Measurements from ENCODE around the gene ATRNL1.

Gene ATRNL1

GRCh38 chr10:115830265-115830970, 737.3 kb downstream of the ATRNL1 start:
- TF ChIP-seq CTCF (IDR thresholded peaks at IDR 0.05; ENCODE audit: extremely low read depth, missing control alignments) = no peak
- no peak for DNase-seq (ENCODE audit: low spot score)

- no peak for DNase-seq (ENCODE audit: low spot score)
- no peak for TF ChIP-seq CTCF (IDR thresholded peaks at IDR 0.05; ENCODE audit: extremely low read depth, missing control alignments)
Measured at GRCh38 chr10:115831016-115831415, 737.9 kb downstream of the ATRNL1 start.

GRCh38 chr10:115833119-115833518, 740.0 kb downstream of the ATRNL1 start:
- no peak for TF ChIP-seq CTCF (IDR thresholded peaks at IDR 0.05; ENCODE audit: extremely low read depth, missing control alignments)
- DNase-seq (ENCODE audit: low spot score) = no peak

GRCh38 chr10:115844591-115844990, 751.4 kb downstream of the ATRNL1 start:
- no peak for TF ChIP-seq CTCF (IDR thresholded peaks at IDR 0.05; ENCODE audit: extremely low read depth, missing control alignments)
- DNase-seq (ENCODE audit: low spot score) = no peak

GRCh38 chr10:115845921-115846320, 752.8 kb downstream of the ATRNL1 start:
- no peak for DNase-seq (ENCODE audit: low spot score)
- no peak for TF ChIP-seq CTCF (IDR thresholded peaks at IDR 0.05; ENCODE audit: extremely low read depth, missing control alignments)

GRCh38 chr10:115846528-115846927, 753.4 kb downstream of the ATRNL1 start:
- TF ChIP-seq CTCF (IDR thresholded peaks at IDR 0.05; ENCODE audit: extremely low read depth, missing control alignments) = no peak
- no peak for DNase-seq (ENCODE audit: low spot score)

GRCh38 chr10:115849197-115849596, 756.0 kb downstream of the ATRNL1 start:
- DNase-seq (ENCODE audit: low spot score) = no peak
- TF ChIP-seq CTCF (IDR thresholded peaks at IDR 0.05; ENCODE audit: extremely low read depth, missing control alignments) = no peak
